IMR-90 (cell line): Measurements from ENCODE around the gene PPP4C. TPM values are rescaled to one million over a fixed set of nuclear protein-coding genes. Genes with fewer than 3 reads are reported as not detected.
A peak's percentile ranks its signal among the peaks of the same experiment; 100 is the strongest.

Experiments
- ATAC-seq: fragments of 200-7000 bp; cut with Tn5 transposase; 2 replicates; pipeline ENCODE4 v1.9.1; 2020; ENCODE audit warnings: low read depth, mild to moderate bottlenecking, moderate library complexity
- BruUV-seq: library from RNA; stranded (reverse); fragments of 400-500 nt; replicated peaks from 2 replicates; lab custom pipeline; 2021; lab: Mats Ljungman, UMichigan
- CTCF ChIA-PET: fragments of 300-600 bp; formaldehyde crosslinking; extraction: SDS; loops from one replicate; lab custom pipeline; 2021; ENCODE audit warnings: antibody characterized with exemption; lab: Yijun Ruan, JAX
- POLR2A ChIA-PET: fragments of 300-600 bp; sonication (Branson Sonifier 250); formaldehyde crosslinking; loops from one replicate; lab custom pipeline; 2022; ENCODE audit warnings: antibody characterized with exemption; ENCODE audit not compliant: unreplicated experiment; lab: Charles Lee
- DNase-seq: peaks from one replicate; pipeline ENCODE4 v3.0.0; 2013
- H2AFZ ChIP-seq: replicated peaks from 2 replicates; pipeline ENCODE3; 2013; ENCODE audit warnings: low read length, mild to moderate bottlenecking; ENCODE audit not compliant: poor library complexity
- H2AK5ac ChIP-seq: 2 replicates; pipeline ENCODE4 v1.6.1; 2013; ENCODE audit warnings: low read depth, low read length, inconsistent platforms
- H2AK9ac ChIP-seq: replicated peaks from 2 replicates; pipeline ENCODE3; 2013; ENCODE audit warnings: mild to moderate bottlenecking, low read depth, low read length, moderate library complexity; ENCODE audit not compliant: poor library complexity
- H2BK120ac ChIP-seq: 2 replicates; pipeline ENCODE4 v1.6.1; 2013; ENCODE audit warnings: low read depth, low read length, inconsistent platforms
- H2BK15ac ChIP-seq: 3 replicates; pipeline ENCODE4 v1.6.1; 2013; ENCODE audit warnings: low read depth, low read length, inconsistent platforms
- H2BK20ac ChIP-seq: 2 replicates; pipeline ENCODE4 v1.6.1; 2013; ENCODE audit warnings: low read depth, mild to moderate bottlenecking, inconsistent platforms, low read length, moderate library complexity
- H2BK5ac ChIP-seq: 2 replicates; pipeline ENCODE4 v1.6.1; 2013; ENCODE audit warnings: mild to moderate bottlenecking, low read depth, low read length, inconsistent platforms; ENCODE audit not compliant: poor library complexity, severe bottlenecking
- H3K14ac ChIP-seq: replicated peaks from 2 replicates; pipeline ENCODE4 v1.6.1; 2013; ENCODE audit warnings: low read depth, low read length, inconsistent platforms
- H3K18ac ChIP-seq: 2 replicates; pipeline ENCODE4 v1.6.1; 2013; ENCODE audit warnings: low read depth, low read length, control low read depth
- H3K23ac ChIP-seq: 2 replicates; pipeline ENCODE4 v1.6.1; 2013; ENCODE audit warnings: low read depth, low read length, inconsistent platforms
- H3K27ac ChIP-seq: 2 replicates; pipeline ENCODE4 v1.5.1; 2013; ENCODE audit warnings: mild to moderate bottlenecking, control low read depth, low read length; ENCODE audit not compliant: insufficient read depth
- H3K27me3 ChIP-seq: 2 replicates; pipeline ENCODE4 v1.6.1; 2013; ENCODE audit warnings: low read length; ENCODE audit not compliant: control insufficient read depth, insufficient read depth
- H3K36me3 ChIP-seq: 2 replicates; pipeline ENCODE4 v1.6.1; 2013; ENCODE audit warnings: low read length, mixed read lengths; ENCODE audit not compliant: control insufficient read depth, insufficient read depth
- H3K4ac ChIP-seq: 2 replicates; pipeline ENCODE4 v1.6.1; 2013; ENCODE audit warnings: low read depth, low read length, inconsistent platforms
- H3K4me1 ChIP-seq: 2 replicates; pipeline ENCODE4 v1.6.1; 2013; ENCODE audit warnings: low read length, mixed read lengths; ENCODE audit not compliant: control insufficient read depth, insufficient read depth
- H3K4me2 ChIP-seq: 2 replicates; pipeline ENCODE4 v1.6.1; 2013; ENCODE audit warnings: low read depth, mild to moderate bottlenecking, control low read depth, low read length, moderate library complexity
- H3K4me3 ChIP-seq: 2 replicates; pipeline ENCODE4 v1.5.1; 2013; ENCODE audit warnings: low read depth, mild to moderate bottlenecking, control low read depth, low read length, moderate library complexity; ENCODE audit not compliant: insufficient read depth
- H3K56ac ChIP-seq: 2 replicates; pipeline ENCODE4 v1.6.1; 2013; ENCODE audit warnings: low read length, inconsistent platforms; ENCODE audit not compliant: insufficient read depth; ENCODE audit errors: extremely low read depth
- H3K79me1 ChIP-seq, 2 experiments: 2 replicates each; pipeline ENCODE4 v1.6.1; 2013; ENCODE audit warnings: low read length in 2 of 2, inconsistent platforms in 1 of 2, low read depth in 1 of 2
- H3K9ac ChIP-seq: 2 replicates; pipeline ENCODE4 v1.6.1; 2013; ENCODE audit warnings: low read depth, low read length, control low read depth
- H3K9me1 ChIP-seq: 2 replicates; pipeline ENCODE4 v1.6.1; 2013; ENCODE audit warnings: low read length, inconsistent platforms; ENCODE audit not compliant: insufficient read depth
- H3K9me3 ChIP-seq: 2 replicates; pipeline ENCODE4 v1.6.1; 2013; ENCODE audit warnings: low read length; ENCODE audit not compliant: control insufficient read depth, insufficient read depth
- H4K20me1 ChIP-seq: 2 replicates; pipeline ENCODE4 v1.6.1; 2013; ENCODE audit warnings: low read length, inconsistent platforms; ENCODE audit not compliant: insufficient read depth
- H4K5ac ChIP-seq: 2 replicates; pipeline ENCODE4 v1.6.1; 2013; ENCODE audit warnings: mild to moderate bottlenecking, low read depth, low read length, control low read depth
- H4K8ac ChIP-seq, 2 experiments: 2 replicates each; pipeline ENCODE4 v1.6.1; 2013; ENCODE audit warnings: low read depth in 2 of 2, low read length in 2 of 2, control low read depth in 1 of 2, inconsistent platforms in 1 of 2
- H4K91ac ChIP-seq: 2 replicates; pipeline ENCODE4 v1.6.1; 2013; ENCODE audit warnings: low read depth, low read length, inconsistent platforms; ENCODE audit not compliant: insufficient read depth
- FOS ChIP-seq: fragments of 150-350 bp; IDR thresholded peaks from 2 replicates; pipeline ENCODE4 v1.6.1; 2016; ENCODE audit warnings: low read depth, low read length
- MAFK ChIP-seq: IDR thresholded peaks from 2 replicates; pipeline ENCODE4 v1.6.1; 2012; ENCODE audit warnings: low read depth, low read length, improper control_type of control experiment
- WGBS, 2 experiments: methylation state at CpG; one replicate each; pipeline versions ENCODE4 v1.1.5 to v1.1.7; 2013; ENCODE audit warnings: missing lambda C conversion rate in 2 of 2; ENCODE audit not compliant: insufficient read length in 1 of 2; ENCODE audit errors: extremely low coverage in 2 of 2; 5-methylcytosine and 5-hydroxymethylcytosine counted together
- dilution Hi-C: fragments of 300-500 bp; cut with HindIII; formaldehyde crosslinking; loops from one replicate; pipeline ENCODE4 v1.14.3; 2018; ENCODE audit warnings: low sequenced_read_pairs; ENCODE audit not compliant: unreplicated experiment
- in situ Hi-C: fragments of 300-500 bp; cut with MboI; formaldehyde crosslinking; loops from 3 replicates; pipeline ENCODE4 v1.14.3; 2019; ENCODE audit warnings: low sequenced_read_pairs, inconsistent platforms, mixed read lengths
- intact Hi-C: fragments of 100-400 bp; cut with micrococcal nuclease; formaldehyde crosslinking; loops from 2 replicates; pipeline ENCODE4 v1.10.0; 2022
- polyA plus RNA-seq, 3 experiments: library from polyadenylated mRNA; depleted of rRNA; stranded (reverse); fragments of >200 nt; gene quantifications; 2 replicates each; pipeline ENCODE4 v1.2.3, GENCODE V29; 2012; ENCODE audit warnings: low replicate concordance in 1 of 3
- total RNA-seq: library from RNA; depleted of rRNA; stranded (reverse); fragments of >200 nt; gene quantifications from 2 replicates; pipeline ENCODE4 v1.2.3, GENCODE V29; 2012

Gene PPP4C
- total and polyA plus RNA-seq, 2 of the 4 experiments (the other 2 are of a cell fraction), result 200 to 209 TPM

- H3K14ac ChIP-seq, result no peak overlapping the region
- TF ChIP-seq MAFK, result peak; percentile 76
- TF ChIP-seq FOS, result no peak
- H2AK5ac ChIP-seq, result no peak overlapping the region
- dilution Hi-C loops, result no loop called here
- H2BK15ac ChIP-seq, result no peak overlapping the region
- DNase-seq (no peak), ATAC-seq (no peak)
- no peak overlapping the region for H3K18ac ChIP-seq
- H3K27ac ChIP-seq, result no peak overlapping the region
- intact Hi-C loops, result no loop called here
- H2BK5ac ChIP-seq, result no peak overlapping the region
- peaks cover 6% of the 10 kb centered on the region; the same call in 1 of the 2 replicates for H4K20me1 ChIP-seq
- in situ Hi-C loops, result no loop called here
- no peak overlapping the region for H3K4me3 ChIP-seq
- no peak overlapping the region for H4K91ac ChIP-seq
- H2AFZ ChIP-seq, result no peak overlapping the region
- no peaks in the 10 kb centered on the region for H3K9me3 ChIP-seq
- H3K79me1 ChIP-seq, result no peaks in the 10 kb centered on the region
- no peak overlapping the region for H3K56ac ChIP-seq
- H2BK20ac ChIP-seq, result no peak overlapping the region
- no peaks in the 10 kb centered on the region for H3K36me3 ChIP-seq
- no peak overlapping the region for H3K4me2 ChIP-seq
- POLR2A ChIA-PET, result no interaction called here
- WGBS, 2 experiments, result no CpG with 5 or more reads among the region's 7 CpGs
- H4K8ac ChIP-seq, result no peak overlapping the region
- H2AK9ac ChIP-seq, result no peak overlapping the region
- no peak overlapping the region for H2BK120ac ChIP-seq
- BruUV-seq, result no TSS peak
- H3K4ac ChIP-seq, result no peak overlapping the region
- CTCF ChIA-PET, result no interaction called here
- H3K9me1 ChIP-seq, result no peaks in the 10 kb centered on the region
- H4K5ac ChIP-seq, result no peak overlapping the region
- no peak overlapping the region for H3K9ac ChIP-seq
- H3K27me3 ChIP-seq, result peaks cover 45% of the 10 kb centered on the region
- no peaks in the 10 kb centered on the region for H3K4me1 ChIP-seq
- no peak overlapping the region for H3K23ac ChIP-seq
Observed at GRCh38 chr16:30033270-30033669, 42.5 kb upstream of the PPP4C start.
